GM18868 (cell line): ENCODE measurements around the gene PSMD13.

Experiments
- ATAC-seq: cut with Tn5 transposase; IDR thresholded peaks from one replicate; pipeline ENCODE4 v1.9.1; 2021; ENCODE audit warnings: mild to moderate bottlenecking, moderate library complexity; ENCODE audit not compliant: unreplicated experiment

PSMD13 gene

DNA sequence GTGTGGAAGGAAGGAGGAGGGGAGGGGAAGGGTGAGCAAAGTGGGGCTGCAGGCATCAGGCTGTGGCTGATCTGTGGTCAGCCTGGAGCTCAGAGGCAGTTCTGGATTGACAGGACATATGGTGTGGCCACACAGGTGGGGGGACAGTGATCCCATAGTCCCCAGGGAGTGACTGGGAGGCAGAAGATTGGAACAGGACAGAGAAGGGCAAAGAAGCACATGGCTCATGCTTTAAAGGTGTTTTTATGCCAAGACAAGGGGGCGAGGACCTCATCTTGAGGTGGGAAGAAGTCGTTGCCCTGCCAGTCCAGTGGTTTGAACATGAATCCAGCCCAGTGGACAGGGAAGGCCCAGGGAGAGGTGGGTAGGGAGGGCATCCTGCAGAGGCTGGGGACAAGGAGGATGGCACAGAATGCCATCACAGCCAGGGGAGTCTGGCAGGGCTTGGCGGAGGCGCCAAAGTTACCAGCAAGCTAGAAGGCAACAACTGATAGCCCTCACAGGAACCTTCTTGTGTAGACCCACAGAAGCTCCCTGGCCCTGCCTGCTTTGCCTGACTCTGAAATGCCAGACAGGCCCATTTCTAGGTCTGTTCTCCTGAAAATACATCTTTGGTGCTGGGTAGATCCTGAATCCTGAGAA lies 32.7 kb upstream of the PSMD13 start:
- ATAC-seq = no peak

- ATAC-seq = no peak
Observed at GRCh38 chr11:204587-205109, 32.1 kb upstream of the PSMD13 start.

GRCh38 chr11:205221-206001 lies 31.4 kb upstream of the PSMD13 start:
- no peak for ATAC-seq

DNA sequence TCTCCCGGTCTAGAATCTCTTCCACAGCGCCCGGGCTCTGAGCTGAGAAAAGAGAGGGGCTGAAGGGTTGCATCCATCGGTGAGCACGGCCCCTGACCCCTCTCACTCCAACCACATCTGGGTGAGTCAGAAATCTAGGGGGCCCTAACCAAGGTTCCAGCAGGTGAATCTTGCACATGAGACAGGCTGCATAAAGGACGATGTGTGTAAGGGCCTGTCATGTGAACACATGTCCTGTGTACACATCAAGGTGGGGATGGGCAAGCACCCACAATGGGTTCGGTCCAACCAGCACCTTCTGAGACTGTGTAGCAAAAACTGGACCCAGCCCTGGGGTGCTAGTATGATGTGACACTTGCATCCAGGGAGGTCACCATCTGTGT lies 30.8 kb upstream of the PSMD13 start:
- ATAC-seq = no peak

GRCh38 chr11:206526-207207 lies 30.1 kb upstream of the PSMD13 start:
- ATAC-seq = no peak

DNA sequence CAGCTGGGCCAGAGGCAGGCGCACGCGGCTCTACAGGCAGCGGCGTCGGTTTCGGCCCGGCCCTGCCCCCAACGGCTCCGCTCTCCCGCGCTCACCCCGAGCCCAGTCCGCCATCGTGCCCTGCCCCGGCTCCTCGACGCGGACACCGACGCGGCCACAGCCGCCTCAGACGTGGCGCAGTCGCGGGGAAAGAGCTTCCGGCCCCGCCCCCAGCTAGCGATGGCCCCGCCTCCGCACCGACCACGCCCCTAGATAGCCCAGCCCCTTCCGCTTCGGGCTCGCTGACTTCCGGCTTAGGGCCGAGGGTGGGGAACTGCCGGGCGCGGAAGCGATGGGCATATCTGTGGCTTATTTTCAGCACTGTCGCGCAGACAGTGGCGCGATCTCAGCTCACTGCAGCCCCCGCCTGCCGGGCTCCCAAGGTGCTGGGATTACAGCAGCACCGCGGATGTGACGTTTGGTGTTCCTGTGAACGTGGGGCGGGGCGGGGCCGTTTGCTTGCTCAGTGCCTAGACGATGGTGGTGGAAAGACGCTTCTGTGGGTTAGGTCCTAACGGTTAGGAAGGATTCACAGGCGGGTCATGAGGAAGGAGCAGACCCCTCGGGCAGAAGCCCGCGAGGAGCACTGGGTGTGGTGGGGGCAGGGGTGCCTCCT lies 29.4 kb upstream of the PSMD13 start, which contains the start of the genes BET1L and RIC8A:
Gene BET1L (minus strand): TSS at position 192 of the 655 bp plus-strand sequence. CDS start 78 bp downstream, at position 114.
Gene RIC8A (plus strand): TSS at position 501 of the 655 bp plus-strand sequence. CDS start 1,147 bp downstream, outside the sequence.
- ATAC-seq = peak; percentile 79

GRCh38 chr11:207863-208180 lies 29.0 kb upstream of the PSMD13 start:
- ATAC-seq = no peak

- ATAC-seq = peak; percentile 42
Observed at GRCh38 chr11:208181-208916, 28.4 kb upstream of the PSMD13 start.

DNA sequence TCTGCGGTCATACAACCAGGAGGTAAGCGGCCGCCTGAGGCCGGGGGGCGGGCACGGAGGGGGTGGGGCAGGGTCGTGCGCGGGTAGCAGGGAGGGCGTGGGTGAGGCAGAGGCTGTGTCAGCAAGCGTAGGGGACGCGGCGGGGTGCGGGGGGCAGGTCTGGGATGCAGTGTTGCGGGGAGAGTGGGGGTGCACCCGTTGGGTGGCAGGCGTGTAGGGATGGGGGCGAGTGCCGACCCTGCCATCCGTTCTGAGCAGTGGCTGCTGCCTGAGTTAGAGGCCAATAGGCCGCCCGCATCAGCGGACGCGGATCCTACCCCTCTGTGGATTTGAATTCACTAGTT lies 27.9 kb upstream of the PSMD13 start:
- ATAC-seq = no peak

DNA sequence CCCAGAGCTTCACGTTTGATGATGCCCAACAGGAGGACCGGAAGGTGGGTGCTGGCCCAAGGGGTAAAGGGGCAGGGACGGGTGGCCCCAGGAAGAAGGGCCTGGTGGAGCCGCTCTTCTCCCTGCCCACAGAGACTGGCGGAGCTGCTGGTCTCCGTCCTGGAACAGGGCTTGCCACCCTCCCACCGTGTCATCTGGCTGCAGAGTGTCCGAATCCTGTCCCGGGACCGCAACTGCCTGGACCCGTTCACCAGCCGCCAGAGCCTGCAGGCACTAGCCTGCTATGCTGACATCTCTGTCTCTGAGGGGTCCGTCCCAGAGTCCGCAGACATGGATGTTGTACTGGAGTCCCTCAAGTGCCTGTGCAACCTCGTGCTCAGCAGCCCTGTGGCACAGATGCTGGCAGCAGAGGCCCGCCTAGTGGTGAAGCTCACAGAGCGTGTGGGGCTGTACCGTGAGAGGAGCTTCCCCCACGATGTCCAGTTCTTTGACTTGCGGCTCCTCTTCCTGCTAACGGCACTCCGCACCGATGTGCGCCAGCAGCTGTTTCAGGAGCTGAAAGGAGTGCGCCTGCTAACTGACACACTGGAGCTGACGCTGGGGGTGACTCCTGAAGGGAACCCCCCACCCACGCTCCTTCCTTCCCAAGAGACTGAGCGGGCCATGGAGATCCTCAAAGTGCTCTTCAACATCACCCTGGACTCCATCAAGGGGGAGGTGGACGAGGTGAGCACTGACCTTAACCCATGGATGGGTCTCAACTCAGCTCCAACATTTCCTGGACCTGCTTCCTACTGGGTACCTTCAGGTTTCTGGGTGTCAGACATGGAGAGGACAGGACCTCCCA lies 27.3 kb upstream of the PSMD13 start:
- no peak for ATAC-seq

DNA sequence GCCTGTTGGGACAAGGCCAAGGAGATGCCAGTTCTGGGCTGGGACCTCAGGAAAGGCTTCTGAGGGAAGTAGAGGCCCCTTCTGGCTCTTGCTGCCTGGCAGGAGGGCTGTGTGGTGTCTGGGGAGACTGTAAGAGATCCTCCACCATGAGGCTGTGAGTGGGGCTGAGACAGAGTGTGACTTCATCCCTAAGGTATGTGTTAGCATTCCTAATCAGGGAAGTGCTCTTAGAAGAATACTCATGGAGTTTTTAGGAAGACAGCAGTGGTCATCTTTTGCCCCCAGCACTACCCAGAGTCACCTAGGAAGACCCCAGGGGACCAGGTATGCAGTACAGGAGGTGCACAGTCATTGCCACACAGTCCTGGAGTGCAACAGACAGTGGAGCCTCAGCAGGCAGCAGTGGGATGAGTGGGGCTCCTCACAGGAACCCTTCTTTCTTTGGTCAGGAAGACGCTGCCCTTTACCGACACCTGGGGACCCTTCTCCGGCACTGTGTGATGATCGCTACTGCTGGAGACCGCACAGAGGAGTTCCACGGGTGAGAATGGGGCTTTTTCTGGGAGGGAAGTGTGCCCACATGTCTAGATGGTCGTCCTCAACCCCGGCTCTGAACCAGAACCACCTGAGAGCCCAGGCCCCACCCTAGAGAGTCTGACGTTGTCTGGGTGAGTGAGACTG lies 26.5 kb upstream of the PSMD13 start:
- no peak for ATAC-seq

GRCh38 chr11:210803-211180 lies 26.0 kb upstream of the PSMD13 start:
- ATAC-seq = no peak

DNA sequence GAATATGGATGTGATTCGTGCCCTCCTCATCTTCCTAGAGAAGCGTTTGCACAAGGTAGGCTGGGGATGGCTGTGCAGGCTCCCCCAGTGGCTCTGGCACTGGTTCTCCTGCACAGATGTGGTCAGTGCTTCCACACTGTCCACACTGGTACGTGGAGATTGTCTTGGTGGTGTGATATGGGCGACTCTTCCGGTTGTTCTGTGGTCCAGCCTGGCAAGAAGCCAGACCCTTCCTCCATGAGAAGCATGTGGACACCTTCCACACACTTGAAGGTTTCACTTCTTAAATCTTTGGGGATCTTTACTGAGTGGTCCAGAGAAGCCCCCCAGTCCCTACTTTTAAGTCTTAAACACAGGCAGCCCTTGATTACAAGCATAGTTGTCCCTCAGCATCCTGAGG lies 25.5 kb upstream of the PSMD13 start:
- ATAC-seq = no peak

GRCh38 chr11:211741-212140 lies 25.0 kb upstream of the PSMD13 start:
- no peak for ATAC-seq

GRCh38 chr11:212150-213100 lies 24.4 kb upstream of the PSMD13 start:
- ATAC-seq = no peak

GRCh38 chr11:213111-213510 lies 23.7 kb upstream of the PSMD13 start:
- no peak for ATAC-seq

DNA sequence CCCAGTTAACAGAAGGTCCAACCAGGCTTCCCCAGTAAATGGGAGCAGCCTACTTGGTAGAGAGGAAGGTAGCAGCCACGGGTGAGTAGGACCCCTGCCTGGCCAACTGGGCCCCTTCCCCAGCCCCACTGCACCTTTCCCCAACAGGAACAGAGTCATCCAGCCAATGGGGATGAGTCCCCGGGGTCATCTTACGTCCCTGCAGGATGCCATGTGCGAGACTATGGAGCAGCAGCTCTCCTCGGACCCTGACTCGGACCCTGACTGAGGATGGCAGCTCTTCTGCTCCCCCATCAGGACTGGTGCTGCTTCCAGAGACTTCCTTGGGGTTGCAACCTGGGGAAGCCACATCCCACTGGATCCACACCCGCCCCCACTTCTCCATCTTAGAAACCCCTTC lies 22.7 kb upstream of the PSMD13 start:
- ATAC-seq = no peak

DNA sequence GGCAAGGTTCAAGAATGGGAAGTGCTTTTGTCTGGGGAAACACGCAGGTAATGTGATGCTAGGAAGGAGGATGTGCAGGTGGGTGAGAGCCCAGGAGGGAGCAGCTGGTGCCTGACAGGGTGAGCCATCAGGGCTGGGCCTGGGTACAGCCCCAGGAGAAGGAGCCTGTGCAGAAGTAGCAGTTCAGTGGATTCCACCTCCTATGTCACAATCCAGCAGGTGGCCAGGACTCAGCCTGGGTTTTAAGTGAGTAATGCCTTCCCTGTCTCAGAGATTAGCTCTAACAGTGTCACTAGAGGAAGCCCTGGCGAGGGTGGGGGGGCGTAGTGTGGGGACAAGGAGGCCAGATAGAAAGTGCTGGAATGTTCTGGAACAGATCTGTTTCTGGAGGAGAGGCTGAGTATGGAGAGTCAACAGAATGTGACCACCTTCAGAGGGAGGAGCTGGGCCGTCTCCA lies 21.2 kb upstream of the PSMD13 start:
- no peak for ATAC-seq
